Activated CD4-positive, alpha-beta T cell treated with anti-CD3 and anti-CD28 coated beads, Interleukin-2, amount 10 ng/mL, durations not matched to agents 24 days and 14 days (primary cell): ENCODE data around the gene RMDN2. TPM values are rescaled to one million over a fixed set of nuclear protein-coding genes. Genes with fewer than 3 reads are reported as not detected.

Experiments
- DNase-seq: peaks from one replicate; pipeline ENCODE4 v3.0.0; 2022
- H3K27ac Mint-ChIP-seq: one replicate; pipeline ENCODE4 v1.8.0; 2022; ENCODE audit warnings: mild to moderate bottlenecking, mixed read lengths
- H3K27me3 Mint-ChIP-seq: one replicate; pipeline ENCODE4 v1.8.0; 2022; ENCODE audit warnings: mixed read lengths
- H3K36me3 Mint-ChIP-seq: one replicate; pipeline ENCODE4 v1.8.0; 2022; ENCODE audit warnings: low read depth, mild to moderate bottlenecking, mixed read lengths
- H3K4me1 Mint-ChIP-seq: one replicate; pipeline ENCODE4 v1.8.0; 2021; ENCODE audit warnings: mixed read lengths
- H3K4me3 Mint-ChIP-seq: one replicate; pipeline ENCODE4 v1.8.0; 2022; ENCODE audit warnings: mild to moderate bottlenecking, moderate library complexity, mixed read lengths
- H3K9me3 Mint-ChIP-seq: one replicate; pipeline ENCODE4 v1.8.0; 2021; ENCODE audit warnings: mixed read lengths
- intact Hi-C: fragments of 100-400 bp; cut with micrococcal nuclease; formaldehyde crosslinking; loops from one replicate; pipeline ENCODE4 v1.15.1; 2023
- total RNA-seq: library from RNA; stranded (reverse); gene quantifications from 2 replicates; pipeline ENCODE4 v1.2.3, GENCODE V29; 2022

Gene RMDN2
- total RNA-seq, 1 donor from 2014 or later = 1.2 TPM

GRCh38 chr2:37911296-37911873 lies 13.7 kb upstream of the RMDN2 start:
- Mint-ChIP-seq H3K4me3 (no peak overlapping the region), H3K27ac (no peak overlapping the region), H3K27me3 (peaks cover 14% of the 10 kb centered on the region), H3K9me3 (no peaks in the 10 kb centered on the region), H3K4me1 (no peaks in the 10 kb centered on the region), H3K36me3 (no peaks in the 10 kb centered on the region)
- no peak for DNase-seq
- intact Hi-C loops = no loop called here

GRCh38 chr2:37912056-37912455 lies 13.0 kb upstream of the RMDN2 start:
- Mint-ChIP-seq H3K9me3 (no peaks in the 10 kb centered on the region), H3K4me3 (no peak overlapping the region), H3K27me3 (peaks cover 14% of the 10 kb centered on the region), H3K36me3 (no peaks in the 10 kb centered on the region), H3K4me1 (no peaks in the 10 kb centered on the region), H3K27ac (no peak overlapping the region)
- no peak for DNase-seq
- intact Hi-C loops = no loop called here

GRCh38 chr2:37912616-37913015 lies 12.5 kb upstream of the RMDN2 start:
- H3K27me3 Mint-ChIP-seq = peaks cover 16% of the 10 kb centered on the region
- no peaks in the 10 kb centered on the region for H3K4me1 Mint-ChIP-seq
- no peak overlapping the region for H3K4me3 Mint-ChIP-seq
- H3K36me3 Mint-ChIP-seq = no peaks in the 10 kb centered on the region
- no peak for DNase-seq
- no peaks in the 10 kb centered on the region for H3K9me3 Mint-ChIP-seq
- H3K27ac Mint-ChIP-seq = no peak overlapping the region
- intact Hi-C loops = no loop called here

GRCh38 chr2:37914340-37914739 lies 10.7 kb upstream of the RMDN2 start:
- no peaks in the 10 kb centered on the region for H3K36me3 Mint-ChIP-seq
- no peaks in the 10 kb centered on the region for H3K4me1 Mint-ChIP-seq
- DNase-seq = no peak
- H3K9me3 Mint-ChIP-seq = no peaks in the 10 kb centered on the region
- peaks cover 18% of the 10 kb centered on the region for H3K27me3 Mint-ChIP-seq
- intact Hi-C loops = no loop called here
- H3K4me3 Mint-ChIP-seq = no peak overlapping the region
- no peak overlapping the region for H3K27ac Mint-ChIP-seq

GRCh38 chr2:37915773-37916172 lies 9.3 kb upstream of the RMDN2 start:
- Mint-ChIP-seq H3K27me3 (peaks cover 22% of the 10 kb centered on the region), H3K27ac (no peak overlapping the region), H3K9me3 (no peaks in the 10 kb centered on the region), H3K4me1 (no peaks in the 10 kb centered on the region), H3K36me3 (no peaks in the 10 kb centered on the region), H3K4me3 (no peak overlapping the region)
- DNase-seq = no peak
- intact Hi-C loops = no loop called here

- Mint-ChIP-seq H3K27me3 (peaks cover 27% of the 10 kb centered on the region), H3K36me3 (no peaks in the 10 kb centered on the region), H3K4me3 (no peak overlapping the region), H3K9me3 (no peaks in the 10 kb centered on the region), H3K27ac (no peak overlapping the region), H3K4me1 (no peaks in the 10 kb centered on the region)
- intact Hi-C loops = no loop called here
- DNase-seq = no peak
These were observed 8.5 kb upstream of the RMDN2 start for GRCh38 chr2:37916512-37917082.

- Mint-ChIP-seq H3K9me3 (no peaks in the 10 kb centered on the region), H3K36me3 (no peaks in the 10 kb centered on the region), H3K27me3 (peaks cover 33% of the 10 kb centered on the region), H3K4me3 (no peak overlapping the region), H3K4me1 (no peaks in the 10 kb centered on the region), H3K27ac (no peak overlapping the region)
- intact Hi-C loops = no loop called here
- DNase-seq = no peak
These were observed 7.5 kb upstream of the RMDN2 start for GRCh38 chr2:37917281-37918228.

- intact Hi-C loops = no loop called here
- Mint-ChIP-seq H3K36me3 (no peaks in the 10 kb centered on the region), H3K9me3 (no peaks in the 10 kb centered on the region), H3K4me1 (no peaks in the 10 kb centered on the region), H3K4me3 (no peak overlapping the region), H3K27me3 (peaks cover 44% of the 10 kb centered on the region), H3K27ac (no peak overlapping the region)
- no peak for DNase-seq
These were observed 6.3 kb upstream of the RMDN2 start for GRCh38 chr2:37918742-37919186.

- no peak overlapping the region for H3K27ac Mint-ChIP-seq
- H3K27me3 Mint-ChIP-seq = peaks cover 52% of the 10 kb centered on the region
- H3K9me3 Mint-ChIP-seq = no peaks in the 10 kb centered on the region
- peaks cover 3% of the 10 kb centered on the region for H3K4me1 Mint-ChIP-seq
- no peaks in the 10 kb centered on the region for H3K36me3 Mint-ChIP-seq
- no peak for DNase-seq
- no peak overlapping the region for H3K4me3 Mint-ChIP-seq
- intact Hi-C loops = no loop called here
These were observed 5.5 kb upstream of the RMDN2 start for GRCh38 chr2:37919631-37920032.

- Mint-ChIP-seq H3K27me3 (peaks cover 50% of the 10 kb centered on the region), H3K9me3 (no peaks in the 10 kb centered on the region)
These were observed 4.5 kb upstream of the RMDN2 start for GRCh38 chr2:37920570-37920969.

GRCh38 chr2:37921781-37922180 lies 3.3 kb upstream of the RMDN2 start:
- intact Hi-C loops = no loop called here
- Mint-ChIP-seq H3K4me3 (no peak overlapping the region), H3K27ac (no peak overlapping the region), H3K4me1 (peaks cover 4% of the 10 kb centered on the region), H3K27me3 (peaks cover 50% of the 10 kb centered on the region), H3K9me3 (no peaks in the 10 kb centered on the region), H3K36me3 (no peaks in the 10 kb centered on the region)
- DNase-seq = no peak

More at GRCh38 chr2:37920570-37920969, 4.5 kb upstream of the RMDN2 start:
- DNase-seq = no peak
- Mint-ChIP-seq H3K4me1 (peaks cover 4% of the 10 kb centered on the region), H3K27ac (no peak overlapping the region), H3K36me3 (no peaks in the 10 kb centered on the region), H3K4me3 (no peak overlapping the region)
- intact Hi-C loops = no loop called here

GRCh38 chr2:37923308-37924055 lies 1.6 kb upstream of the RMDN2 start:
- intact Hi-C loops = no loop called here

GRCh38 chr2:37926635-37927034 lies 1.5 kb downstream of the RMDN2 start:
- no peaks in the 10 kb centered on the region for H3K36me3 Mint-ChIP-seq
- no peak overlapping the region for H3K27ac Mint-ChIP-seq
- no peak for DNase-seq
- H3K4me3 Mint-ChIP-seq = no peak overlapping the region
- H3K9me3 Mint-ChIP-seq = no peaks in the 10 kb centered on the region
- peaks cover 47% of the 10 kb centered on the region for H3K27me3 Mint-ChIP-seq
- intact Hi-C loops = no loop called here
- H3K4me1 Mint-ChIP-seq = peaks cover 7% of the 10 kb centered on the region

More at GRCh38 chr2:37923308-37924055, 1.6 kb upstream of the RMDN2 start:
- Mint-ChIP-seq H3K4me3 (no peak overlapping the region), H3K4me1 (peaks cover 4% of the 10 kb centered on the region), H3K36me3 (no peaks in the 10 kb centered on the region), H3K9me3 (no peaks in the 10 kb centered on the region), H3K27me3 (peaks cover 54% of the 10 kb centered on the region), H3K27ac (no peak overlapping the region)
- DNase-seq = no peak
